ENCODE results near the gene GCK.

GRCh38 chr7:44184206-44184872, 4.9 kb downstream of the GCK start:
- TF ChIP-seq CTCF (conservative IDR thresholded peaks at IDR 0.05; ENCODE audit: low read depth, low read length): no peak
- no peak for TF ChIP-seq EZH2 (IDR thresholded peaks at IDR 0.05; ENCODE audit: borderline replicate concordance, low read depth, low read length, poor library complexity, severe bottlenecking)
